SU-DHL-6 (cell line): ENCODE results near the gene INAVA.
"Not testable (repeated sequence)": the region's sequence is repeated elsewhere in the genome, so short reads cannot be mapped to it uniquely, and the experiment has no call there.

Source experiments
- H2AFZ ChIP-seq: fragments of 200-600 bp; sonication (generic); 2 replicates; pipeline ENCODE4 v1.6.1; 2014; ENCODE audit warnings: low read depth, mild to moderate bottlenecking, moderate library complexity, mixed read lengths, antibody characterized with exemption, low read length; ENCODE audit not compliant: severe bottlenecking
- H3F3A ChIP-seq: fragments of 200-600 bp; shearing (Covaris generic); 2 replicates; pipeline ENCODE4 v1.6.0; 2016; ENCODE audit warnings: antibody characterized with exemption, mild to moderate bottlenecking; ENCODE audit not compliant: insufficient read depth
- H3K27ac ChIP-seq: fragments of 200-600 bp; sonication (generic); 2 replicates; pipeline ENCODE4 v1.5.1; 2016; ENCODE audit warnings: low read depth, mild to moderate bottlenecking, low read length, moderate library complexity, mixed read lengths
- H3K27me3 ChIP-seq: fragments of 200-600 bp; sonication (generic), shearing (Covaris generic); 2 replicates; pipeline ENCODE4 v1.6.0; 2014; ENCODE audit warnings: mild to moderate bottlenecking, low read length
- H3K36me3 ChIP-seq: fragments of 200-600 bp; sonication (generic); 2 replicates; pipeline ENCODE4 v1.6.1; 2014; ENCODE audit warnings: mild to moderate bottlenecking, low read length, mixed read lengths
- H3K4me2 ChIP-seq: fragments of 300-600, 200-600 bp; shearing (Covaris generic), sonication (generic); 2 replicates; pipeline ENCODE4 v1.6.0; 2014; ENCODE audit warnings: low read length, low read depth, mild to moderate bottlenecking; ENCODE audit not compliant: poor library complexity, severe bottlenecking
- H3K4me3 ChIP-seq: fragments of 200-600 bp; sonication (generic); 2 replicates; pipeline ENCODE4 v1.5.1; 2014; ENCODE audit warnings: antibody characterized with exemption, low read length, mild to moderate bottlenecking, mixed read lengths; ENCODE audit not compliant: insufficient read depth, poor library complexity, severe bottlenecking
- H3K79me2 ChIP-seq: fragments of 200-600 bp; sonication (generic); 2 replicates; pipeline ENCODE4 v1.6.1; 2014; ENCODE audit warnings: mild to moderate bottlenecking, low read length, moderate library complexity; ENCODE audit not compliant: insufficient read depth
- H3K9ac ChIP-seq: fragments of 200-600 bp; sonication (generic); 2 replicates; pipeline ENCODE4 v1.7.0; 2014; ENCODE audit warnings: mild to moderate bottlenecking, low read length
- H3K9me2 ChIP-seq: fragments of 200-600 bp; sonication (generic); replicated peaks from 2 replicates; pipeline ENCODE4 v1.6.1; 2014; ENCODE audit warnings: low read length; ENCODE audit not compliant: insufficient read depth
- H3K9me3 ChIP-seq: fragments of 200-600 bp; sonication (generic); 2 replicates; pipeline ENCODE4 v1.6.1; 2014; ENCODE audit warnings: low read length, mixed read lengths; ENCODE audit not compliant: insufficient read depth
- H4K20me1 ChIP-seq: fragments of 200-600 bp; sonication (generic); 2 replicates; pipeline ENCODE4 v1.6.1; 2014; ENCODE audit warnings: low read depth, mild to moderate bottlenecking, antibody characterized with exemption, low read length, moderate library complexity, mixed read lengths
- EZH2phosphoT487 ChIP-seq: fragments of 200-600 bp; sonication (generic), shearing (Covaris generic); conservative IDR thresholded peaks from 2 replicates; pipeline ENCODE4 v1.6.1; 2018; ENCODE audit warnings: mild to moderate bottlenecking, antibody characterized with exemption, low read length, moderate library complexity, mixed read lengths
- TF ChIP-seq, protein P1 (sequence below): fragments of 200-600 bp; sonication (generic); IDR thresholded peaks from one replicate; pipeline ENCODE4 v1.5.1; 2017; ENCODE audit warnings: antibody characterized with exemption, mild to moderate bottlenecking, low read length, moderate library complexity; ENCODE audit not compliant: insufficient read depth, poor library complexity, severe bottlenecking

The INAVA gene

DNA sequence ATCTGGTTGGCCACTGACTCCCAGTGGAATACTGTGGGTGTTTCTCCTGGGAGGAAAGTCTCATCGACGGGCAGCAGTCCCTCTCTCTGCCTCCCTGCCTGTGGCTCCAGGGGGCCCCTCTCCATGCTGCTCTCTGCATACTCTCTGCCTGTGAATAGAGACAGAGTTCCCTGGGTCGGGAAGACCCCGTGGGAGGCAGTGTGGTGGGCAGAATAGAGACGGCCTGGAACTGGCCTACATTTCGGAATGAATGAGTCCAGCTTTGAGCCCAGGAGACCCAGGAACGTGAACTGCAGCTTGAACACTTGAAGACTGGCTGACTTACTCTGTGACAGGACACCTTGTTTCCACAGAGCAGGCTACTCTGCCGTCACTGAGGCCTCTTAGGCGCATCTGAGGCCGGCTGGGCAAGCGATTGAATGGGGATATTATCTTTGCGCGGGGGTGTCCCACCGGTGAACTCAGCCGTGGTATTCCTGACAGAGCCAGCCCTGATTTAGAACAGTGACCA is 64.8 kb downstream of the INAVA start:
- no peak overlapping the region for H2AFZ ChIP-seq
- H3K9ac ChIP-seq: no peak overlapping the region
- H3K27ac ChIP-seq: no peak overlapping the region
- TF ChIP-seq, protein P1, sequence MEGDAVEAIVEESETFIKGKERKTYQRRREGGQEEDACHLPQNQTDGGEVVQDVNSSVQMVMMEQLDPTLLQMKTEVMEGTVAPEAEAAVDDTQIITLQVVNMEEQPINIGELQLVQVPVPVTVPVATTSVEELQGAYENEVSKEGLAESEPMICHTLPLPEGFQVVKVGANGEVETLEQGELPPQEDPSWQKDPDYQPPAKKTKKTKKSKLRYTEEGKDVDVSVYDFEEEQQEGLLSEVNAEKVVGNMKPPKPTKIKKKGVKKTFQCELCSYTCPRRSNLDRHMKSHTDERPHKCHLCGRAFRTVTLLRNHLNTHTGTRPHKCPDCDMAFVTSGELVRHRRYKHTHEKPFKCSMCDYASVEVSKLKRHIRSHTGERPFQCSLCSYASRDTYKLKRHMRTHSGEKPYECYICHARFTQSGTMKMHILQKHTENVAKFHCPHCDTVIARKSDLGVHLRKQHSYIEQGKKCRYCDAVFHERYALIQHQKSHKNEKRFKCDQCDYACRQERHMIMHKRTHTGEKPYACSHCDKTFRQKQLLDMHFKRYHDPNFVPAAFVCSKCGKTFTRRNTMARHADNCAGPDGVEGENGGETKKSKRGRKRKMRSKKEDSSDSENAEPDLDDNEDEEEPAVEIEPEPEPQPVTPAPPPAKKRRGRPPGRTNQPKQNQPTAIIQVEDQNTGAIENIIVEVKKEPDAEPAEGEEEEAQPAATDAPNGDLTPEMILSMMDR: no peak
- TF ChIP-seq EZH2phosphoT487: no peak
- no peaks in the 10 kb centered on the region for H3F3A ChIP-seq
- H3K9me3 ChIP-seq: no peaks in the 10 kb centered on the region
- no peak overlapping the region for H3K4me3 ChIP-seq
- no peak overlapping the region for H3K4me2 ChIP-seq
- H4K20me1 ChIP-seq: no peaks in the 10 kb centered on the region
- H3K9me2 ChIP-seq: no peaks in the 10 kb centered on the region
- no peaks in the 10 kb centered on the region for H3K79me2 ChIP-seq
- H3K27me3 ChIP-seq: no peaks in the 10 kb centered on the region
- no peaks in the 10 kb centered on the region for H3K36me3 ChIP-seq

DNA sequence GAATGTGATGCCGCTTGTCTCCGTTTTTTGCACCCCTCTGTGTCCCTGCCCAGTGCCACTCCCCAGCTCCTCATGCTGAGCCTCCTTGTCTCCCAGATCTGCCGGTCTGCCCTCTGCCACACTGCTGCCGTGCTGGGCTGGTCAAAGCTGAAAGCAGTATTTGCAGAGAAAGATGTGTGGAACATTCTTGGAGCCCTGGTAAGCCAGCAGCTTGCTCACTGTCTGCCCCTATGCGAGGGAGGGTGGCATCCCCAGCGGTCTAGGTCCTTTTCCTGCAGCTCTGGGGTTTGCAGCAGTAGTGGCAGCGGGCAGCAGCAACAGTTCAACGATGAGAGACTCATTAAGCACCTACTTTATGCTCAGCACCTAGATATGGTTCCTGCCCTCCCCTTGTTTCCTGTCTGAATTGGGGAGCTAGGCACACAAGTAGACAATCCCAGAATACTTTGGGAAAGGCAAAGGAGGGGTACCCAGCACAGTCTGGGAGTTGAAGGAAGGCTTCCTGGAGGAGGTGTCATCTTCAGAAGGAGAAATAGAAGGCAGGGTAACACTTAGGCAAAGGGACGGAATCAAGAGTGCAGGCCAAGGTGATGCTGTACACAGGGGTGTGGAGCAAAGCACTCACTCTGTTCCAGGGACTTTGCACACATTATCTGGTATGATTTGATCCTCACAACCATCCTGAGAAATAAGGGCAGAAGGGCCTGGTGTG is 65.7 kb downstream of the INAVA start:
- Histone ChIP-seq H3K9me3 (no peaks in the 10 kb centered on the region), H3K79me2 (no peaks in the 10 kb centered on the region), H4K20me1 (no peaks in the 10 kb centered on the region), H3F3A (no peaks in the 10 kb centered on the region), H3K27ac (no peak overlapping the region), H3K9ac (no peak overlapping the region), H3K36me3 (no peaks in the 10 kb centered on the region), H2AFZ (no peak overlapping the region), H3K9me2 (no peaks in the 10 kb centered on the region), H3K4me3 (no peak overlapping the region), H3K4me2 (no peak overlapping the region), H3K27me3 (no peaks in the 10 kb centered on the region)
- TF ChIP-seq EZH2phosphoT487: no peak
- TF ChIP-seq, protein P1: no peak

DNA sequence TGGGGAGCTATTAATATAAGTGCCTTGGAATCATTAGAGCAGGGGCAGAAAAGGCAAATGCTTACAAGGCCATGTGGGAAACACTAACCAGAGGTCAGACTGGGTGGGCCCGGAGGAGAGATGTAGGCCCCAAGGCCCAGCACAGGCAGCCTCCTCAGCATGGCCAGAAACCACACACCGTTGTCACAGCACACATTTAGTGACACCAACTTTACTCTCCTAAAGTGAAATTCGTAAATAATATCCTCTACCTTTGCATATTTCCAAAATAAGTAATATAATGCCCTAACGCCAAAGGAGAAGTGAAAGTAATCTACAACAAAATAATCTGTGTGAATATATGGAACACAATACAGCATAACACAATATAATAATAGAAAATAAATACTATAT is 66.2 kb downstream of the INAVA start:
- H3K4me2 ChIP-seq: no peak overlapping the region
- no peaks in the 10 kb centered on the region for H3K79me2 ChIP-seq
- H3K9me3 ChIP-seq: no peaks in the 10 kb centered on the region
- H3K36me3 ChIP-seq: no peaks in the 10 kb centered on the region
- H3K4me3 ChIP-seq: no peak overlapping the region
- H3K9ac ChIP-seq: no peak overlapping the region
- H2AFZ ChIP-seq: no peak overlapping the region
- H3K27me3 ChIP-seq: no peaks in the 10 kb centered on the region
- no peaks in the 10 kb centered on the region for H3F3A ChIP-seq
- no peaks in the 10 kb centered on the region for H4K20me1 ChIP-seq
- no peak overlapping the region for H3K27ac ChIP-seq
- H3K9me2 ChIP-seq: no peaks in the 10 kb centered on the region
- TF ChIP-seq, protein P1: no peak
- TF ChIP-seq EZH2phosphoT487: no peak

DNA sequence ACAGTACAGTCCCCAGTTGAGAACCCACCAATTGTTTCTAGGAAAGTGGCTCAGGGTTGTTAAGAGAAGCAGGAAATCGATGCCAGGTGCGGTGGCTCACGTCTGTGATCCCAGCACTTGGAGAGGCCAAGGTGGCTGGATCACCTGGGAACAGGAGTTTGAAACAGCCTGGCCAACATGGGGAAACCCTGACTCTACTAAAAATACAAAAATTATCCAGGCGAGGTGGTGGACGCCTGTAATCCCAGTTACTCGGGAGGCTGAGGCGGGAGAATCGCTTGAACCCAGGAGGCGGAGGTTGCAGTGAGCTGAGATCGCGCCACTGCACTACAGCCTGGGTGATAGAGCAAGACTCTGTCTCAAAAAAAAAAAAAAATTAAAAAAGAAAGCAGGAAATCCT is 67.5 kb downstream of the INAVA start:
- H4K20me1 ChIP-seq, H3K79me2 ChIP-seq, H3K9me3 ChIP-seq, H3K27ac ChIP-seq, H3K27me3 ChIP-seq, H3K9me2 ChIP-seq, H3K4me2 ChIP-seq, H3K4me3 ChIP-seq, H3F3A ChIP-seq, H2AFZ ChIP-seq, H3K9ac ChIP-seq, H3K36me3 ChIP-seq: not testable (repeated sequence)
